GM23338 (cell line): Measurements from ENCODE around the gene SLC5A12. TPM values are rescaled to one million over a fixed set of nuclear protein-coding genes. Genes with fewer than 3 reads are reported as not detected.

Experiments used
- ATAC-seq: fragments of 200-7000 bp; cut with Tn5 transposase; 3 replicates; pipeline ENCODE4 v1.9.1; 2020
- DNase-seq: peaks from one replicate; pipeline ENCODE4 v3.0.0-alpha.2; 2015; ENCODE audit warnings: low spot score
- H2AFZ ChIP-seq: fragments of 200-600 bp; sonication (generic); 2 replicates; pipeline ENCODE4 v1.8.0; 2016; ENCODE audit warnings: antibody characterized with exemption, mild to moderate bottlenecking, moderate library complexity
- H3F3A ChIP-seq: fragments of 200-600 bp; sonication (generic); replicated peaks from 2 replicates; pipeline ENCODE4 v1.8.0; 2017; ENCODE audit warnings: antibody characterized with exemption, mixed run types, low read depth
- H3K27ac ChIP-seq: fragments of 200-600 bp; sonication (generic); 2 replicates; pipeline ENCODE4 v1.6.1; 2016; ENCODE audit warnings: low read depth
- H3K27me3 ChIP-seq: fragments of 200-600 bp; sonication (generic); 2 replicates; pipeline ENCODE4 v1.8.0; 2016; ENCODE audit warnings: mild to moderate bottlenecking, mixed run types, moderate library complexity; ENCODE audit not compliant: insufficient read depth
- H3K36me3 ChIP-seq: fragments of 200-600 bp; sonication (generic); 2 replicates; pipeline ENCODE4 v1.8.0; 2016; ENCODE audit warnings: mild to moderate bottlenecking; ENCODE audit not compliant: insufficient read depth
- H3K4me1 ChIP-seq: fragments of 200-600 bp; sonication (generic); 2 replicates; pipeline ENCODE4 v1.8.0; 2016; ENCODE audit warnings: mild to moderate bottlenecking, moderate library complexity; ENCODE audit not compliant: insufficient read depth
- H3K4me2 ChIP-seq: fragments of 200-600 bp; sonication (generic); 2 replicates; pipeline ENCODE4 v1.7.1; 2017; ENCODE audit warnings: mixed run types
- H3K4me3 ChIP-seq: fragments of 200-600 bp; sonication (generic); 2 replicates; pipeline ENCODE4 v1.6.1; 2016; ENCODE audit warnings: mixed run types
- H3K79me2 ChIP-seq: fragments of 200-600 bp; sonication (generic); replicated peaks from 2 replicates; pipeline ENCODE4 v1.8.0; 2017; ENCODE audit warnings: mild to moderate bottlenecking; ENCODE audit not compliant: insufficient read depth
- H3K9me2 ChIP-seq: fragments of 200-600 bp; sonication (generic); 2 replicates; pipeline ENCODE4 v1.8.0; 2017; ENCODE audit not compliant: insufficient read depth
- H4K20me1 ChIP-seq: fragments of 200-600 bp; sonication (generic); replicated peaks from 2 replicates; pipeline ENCODE4 v1.8.0; 2017; ENCODE audit warnings: mild to moderate bottlenecking; ENCODE audit not compliant: insufficient read depth
- H3K27ac Mint-ChIP-seq: 2 replicates; pipeline ENCODE4 v1.8.0; 2020; ENCODE audit warnings: inconsistent platforms, mild to moderate bottlenecking, moderate library complexity, mixed read lengths
- H3K27me3 Mint-ChIP-seq: 3 replicates; pipeline ENCODE4 v1.8.0; 2022; ENCODE audit warnings: low read depth, mild to moderate bottlenecking, moderate library complexity, mixed read lengths, inconsistent platforms; ENCODE audit not compliant: insufficient read depth, poor library complexity
- H3K36me3 Mint-ChIP-seq: 3 replicates; pipeline ENCODE4 v1.8.0; 2021; ENCODE audit warnings: low read depth, mild to moderate bottlenecking, inconsistent platforms, moderate library complexity, mixed read lengths
- H3K4me1 Mint-ChIP-seq: 3 replicates; pipeline ENCODE4 v1.8.0; 2020; ENCODE audit warnings: mild to moderate bottlenecking, inconsistent platforms, mixed read lengths
- H3K4me3 Mint-ChIP-seq: 3 replicates; pipeline ENCODE4 v1.8.0; 2021; ENCODE audit warnings: moderate library complexity, mild to moderate bottlenecking, inconsistent platforms, mixed read lengths
- H3K9me3 Mint-ChIP-seq: 3 replicates; pipeline ENCODE4 v1.8.0; 2020; ENCODE audit warnings: moderate library complexity, mild to moderate bottlenecking, inconsistent platforms, mixed read lengths
- CREB1 ChIP-seq: fragments of 250-450 bp; sonication (Bioruptor Pico); IDR thresholded peaks from 2 replicates; pipeline ENCODE4 v1.5.0; 2020; ENCODE audit warnings: low read depth, mild to moderate bottlenecking, moderate library complexity
- CTCF ChIP-seq, 2 experiments: fragments of 200-600 bp in 1 of 2; sonication (generic) in 1 of 2; conservative IDR thresholded peaks; 2 replicates each; pipeline versions ENCODE4 v1.5.1 to v1.6.1; 2016 to 2017; ENCODE audit warnings: antibody characterized with exemption in 2 of 2, low read depth in 2 of 2, mild to moderate bottlenecking in 2 of 2, moderate library complexity in 1 of 2
- ETS1 ChIP-seq: IDR thresholded peaks from 2 replicates; pipeline ENCODE4 v1.6.1; 2016; ENCODE audit warnings: antibody characterized with exemption
- EZH2phosphoT487 ChIP-seq: fragments of 200-600 bp; sonication (generic); IDR thresholded peaks from one replicate; pipeline ENCODE4 v1.8.1; 2018; ENCODE audit warnings: antibody characterized with exemption; ENCODE audit not compliant: unreplicated experiment
- POLR2AphosphoS5 ChIP-seq: IDR thresholded peaks from 2 replicates; pipeline ENCODE4 v1.6.1; 2016; ENCODE audit warnings: antibody characterized with exemption, low read depth
- REST ChIP-seq: IDR thresholded peaks from one replicate; pipeline ENCODE4 v1.6.1; 2018; ENCODE audit warnings: antibody characterized with exemption; ENCODE audit not compliant: unreplicated experiment
- ZNF114 ChIP-seq: fragments of 250-450 bp; sonication (Bioruptor Pico); IDR thresholded peaks from 2 replicates; pipeline ENCODE4 v1.5.0; 2020; ENCODE audit warnings: mild to moderate bottlenecking, moderate library complexity
- ZNF462 ChIP-seq: fragments of 250-450 bp; sonication (Bioruptor Pico); IDR thresholded peaks from 2 replicates; pipeline ENCODE4 v1.5.0; 2020; ENCODE audit warnings: mild to moderate bottlenecking, moderate library complexity
- polyA plus RNA-seq: library from polyadenylated mRNA; unstranded; fragments of >200 nt; fragmentation: Nextera tagmentation; extraction: Ambion mirVana; gene quantifications from 2 replicates; pipeline ENCODE4 v1.2.1, GENCODE V29; 2016
- total RNA-seq: library from RNA; depleted of rRNA; stranded (reverse); fragments of >200 nt; shearing (Covaris generic); gene quantifications from 2 replicates; pipeline ENCODE4 v1.2.3, GENCODE V29; 2014

Gene SLC5A12
- total and polyA plus RNA-seq, 2 experiments from 2014 or later = 0.60 to 1.4 TPM

- ATAC-seq = no peak
Measured at GRCh38 chr11:26626346-26626745, 95.5 kb downstream of the SLC5A12 start.

More at GRCh38 chr11:26626346-26626745, 95.5 kb downstream of the SLC5A12 start:
- no peaks in the 10 kb centered on the region for H4K20me1 ChIP-seq
- no peaks in the 10 kb centered on the region for H3K79me2 ChIP-seq
- H3K27me3 ChIP-seq = no peaks in the 10 kb centered on the region
- no peak overlapping the region for H3K4me3 ChIP-seq
- Mint-ChIP-seq H3K4me3 (no peak overlapping the region), H3K9me3 (no peaks in the 10 kb centered on the region), H3K27me3 (no peaks in the 10 kb centered on the region), H3K36me3 (no peaks in the 10 kb centered on the region), H3K27ac (no peak overlapping the region), H3K4me1 (no peaks in the 10 kb centered on the region)
- H2AFZ ChIP-seq = no peak overlapping the region
- TF ChIP-seq CREB1 (CRISPR knock-in tag) (no peak), POLR2AphosphoS5 (no peak), CTCF (conservative IDR thresholded peaks at IDR 0.05; ENCODE audit: low read depth in 2 of 2) (no peak), EZH2phosphoT487 (no peak), ZNF114 (CRISPR knock-in tag) (no peak), REST (no peak), ETS1 (no peak), ZNF462 (CRISPR knock-in tag) (no peak)
- no peak overlapping the region for H3K4me2 ChIP-seq
- H3F3A ChIP-seq = no peaks in the 10 kb centered on the region
- DNase-seq = no peak
- H3K4me1 ChIP-seq = no peaks in the 10 kb centered on the region
- no peak overlapping the region for H3K27ac ChIP-seq
- H3K9me2 ChIP-seq = no peaks in the 10 kb centered on the region
- H3K36me3 ChIP-seq = no peaks in the 10 kb centered on the region
